Measurements from ENCODE around the gene MICAL2. TPM values are rescaled to one million over a fixed set of nuclear protein-coding genes. Genes with fewer than 3 reads are reported as not detected.
A peak's percentile ranks its signal among the peaks of the same experiment; 100 is the strongest.

Gene MICAL2
- total RNA-seq, 1 experiment from 2014 or later: 37.4 TPM

- TF ChIP-seq RAD21 (IDR thresholded peaks at IDR 0.05; ENCODE audit: low read depth) (no peak), POLR2A (IDR thresholded peaks at IDR 0.05; ENCODE audit: borderline replicate concordance, extremely low read depth, insufficient read depth, insufficient read length) (no peak), JUND (IDR thresholded peaks at IDR 0.05) (peak; percentile 46; the same call in 1 of the 2 replicates), POLR2AphosphoS5 (IDR thresholded peaks at IDR 0.05; ENCODE audit: low read depth, low read length) (no peak), CEBPB (IDR thresholded peaks at IDR 0.05; ENCODE audit: low read depth) (peak; percentile 80), TCF7L2 (IDR thresholded peaks at IDR 0.05; ENCODE audit: borderline replicate concordance, extremely low read depth, insufficient read depth, insufficient read length) (no peak), ZFX (IDR thresholded peaks at IDR 0.05) (no peak), CBX3 (IDR thresholded peaks at IDR 0.05; ENCODE audit: low read depth) (no peak), SIN3A (IDR thresholded peaks at IDR 0.05; ENCODE audit: low read depth) (no peak), ELF1 (IDR thresholded peaks at IDR 0.05; ENCODE audit: borderline replicate concordance, low read depth) (no peak), EZH2 (IDR thresholded peaks at IDR 0.05) (no peak)
These were observed 122.6 kb downstream of the MICAL2 start (continued) for GRCh38 chr11:12232817-12233601.

DNA sequence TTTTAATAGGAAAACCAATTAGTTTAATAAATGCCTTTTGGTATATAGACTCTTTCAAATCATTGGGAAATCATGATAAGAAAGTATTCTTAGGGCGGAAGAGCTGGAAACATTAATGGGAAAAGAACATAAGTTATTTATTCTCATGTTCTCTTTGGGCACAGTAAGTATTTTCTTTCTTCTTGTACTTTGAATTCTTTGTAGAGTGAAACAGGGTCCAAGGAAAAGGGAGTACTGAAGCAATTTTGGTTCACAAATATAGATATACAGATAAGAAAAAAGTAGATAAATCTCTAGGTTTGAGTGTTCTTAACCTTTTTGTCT lies 123.2 kb downstream of the MICAL2 start:
- ATAC-seq (no peak), DNase-seq (ENCODE audit: low read depth, low spot score) (no peak)
- Histone ChIP-seq H3K4me1 (ENCODE audit: control insufficient read depth in 1 of 2, insufficient read depth in 2 of 2, low read length in 2 of 2) (peaks cover 4 to 17% of the 10 kb centered on the region in 2 experiments; a peak in 3 of 4 replicates), H3K9me3 (ENCODE audit: control insufficient read depth in 1 of 2, insufficient read depth in 1 of 2, low read depth in 1 of 2, low read length in 2 of 2) (no peaks in the 10 kb centered on the region), H3K4me2 (ENCODE audit: low read length) (no peak overlapping the region), H3K27ac (ENCODE audit: low read depth, low read length) (no peak overlapping the region), H2AFZ (ENCODE audit: low read depth, low read length, poor library complexity, severe bottlenecking) (no peak overlapping the region), H4K20me1 (ENCODE audit: insufficient read depth) (no peaks in the 10 kb centered on the region), H3K9ac (ENCODE audit: low read length) (no peak overlapping the region), H3K36me3 (ENCODE audit: control insufficient read depth in 1 of 2, insufficient read depth in 2 of 2, low read length in 2 of 2) (0 out of 4 replicates have a peak, but pooled peaks cover 0 to 5% of the 10 kb centered on the region in 2 experiments), H3K4me3 (replicated peaks in 1 of 2; ENCODE audit: low read depth in 1 of 2, low read length in 2 of 2) (no peak overlapping the region), H3K27me3 (ENCODE audit: insufficient read depth, low read length) (no peaks in the 10 kb centered on the region), H3K79me2 (ENCODE audit: insufficient read depth, low read length) (no peaks in the 10 kb centered on the region), H3K9me2 (ENCODE audit: insufficient read depth) (no peaks in the 10 kb centered on the region)
- ChIA-PET POLR2A (interaction anchor here (1.1 kb wide), 1 partner anchor 147 kb away, joined by 3 read pairs; no protein-coding TSS in a partner anchor), RAD21 (ENCODE audit: low non-redundant PET in 1 of 2, low total read pairs in 2 of 2, uncharacterized antibody in 2 of 2, unreplicated experiment in 2 of 2) (no interaction called here), CTCF (interaction anchor here (1.1 kb wide), 1 partner anchor 178 kb away, joined by 3 read pairs; no protein-coding TSS in a partner anchor)
- intact Hi-C loops (cut with micrococcal nuclease): loop anchor here (10.0 kb wide), 1 partner anchor 149 kb away; no protein-coding TSS in a partner anchor
- no TSS peak for BruUV-seq (replicated peaks)
- TF ChIP-seq EZH2phosphoT487 (IDR thresholded peaks at IDR 0.05; ENCODE audit: borderline replicate concordance) (no peak), JUND (IDR thresholded peaks at IDR 0.05) (no peak), EGR1 (IDR thresholded peaks at IDR 0.05; ENCODE audit: low read depth) (no peak), CBX3 (IDR thresholded peaks at IDR 0.05; ENCODE audit: low read depth) (no peak), SRF (IDR thresholded peaks at IDR 0.05; ENCODE audit: low read depth) (no peak), TCF7L2 (IDR thresholded peaks at IDR 0.05; ENCODE audit: borderline replicate concordance, extremely low read depth, insufficient read depth, insufficient read length) (no peak), POLR2A (IDR thresholded peaks at IDR 0.05; ENCODE audit: borderline replicate concordance, extremely low read depth, insufficient read depth, insufficient read length) (no peak), ZBTB33 (IDR thresholded peaks at IDR 0.05; ENCODE audit: extremely low read depth, insufficient replicate concordance, low read length) (no peak), RAD21 (IDR thresholded peaks at IDR 0.05; ENCODE audit: low read depth) (no peak), YY1 (IDR thresholded peaks at IDR 0.05; ENCODE audit: extremely low read depth, insufficient replicate concordance, low read depth, low read length) (no peak), FOSL1 (IDR thresholded peaks at IDR 0.05; ENCODE audit: low read depth) (no peak)
- TF ChIP-seq, protein P1, sequence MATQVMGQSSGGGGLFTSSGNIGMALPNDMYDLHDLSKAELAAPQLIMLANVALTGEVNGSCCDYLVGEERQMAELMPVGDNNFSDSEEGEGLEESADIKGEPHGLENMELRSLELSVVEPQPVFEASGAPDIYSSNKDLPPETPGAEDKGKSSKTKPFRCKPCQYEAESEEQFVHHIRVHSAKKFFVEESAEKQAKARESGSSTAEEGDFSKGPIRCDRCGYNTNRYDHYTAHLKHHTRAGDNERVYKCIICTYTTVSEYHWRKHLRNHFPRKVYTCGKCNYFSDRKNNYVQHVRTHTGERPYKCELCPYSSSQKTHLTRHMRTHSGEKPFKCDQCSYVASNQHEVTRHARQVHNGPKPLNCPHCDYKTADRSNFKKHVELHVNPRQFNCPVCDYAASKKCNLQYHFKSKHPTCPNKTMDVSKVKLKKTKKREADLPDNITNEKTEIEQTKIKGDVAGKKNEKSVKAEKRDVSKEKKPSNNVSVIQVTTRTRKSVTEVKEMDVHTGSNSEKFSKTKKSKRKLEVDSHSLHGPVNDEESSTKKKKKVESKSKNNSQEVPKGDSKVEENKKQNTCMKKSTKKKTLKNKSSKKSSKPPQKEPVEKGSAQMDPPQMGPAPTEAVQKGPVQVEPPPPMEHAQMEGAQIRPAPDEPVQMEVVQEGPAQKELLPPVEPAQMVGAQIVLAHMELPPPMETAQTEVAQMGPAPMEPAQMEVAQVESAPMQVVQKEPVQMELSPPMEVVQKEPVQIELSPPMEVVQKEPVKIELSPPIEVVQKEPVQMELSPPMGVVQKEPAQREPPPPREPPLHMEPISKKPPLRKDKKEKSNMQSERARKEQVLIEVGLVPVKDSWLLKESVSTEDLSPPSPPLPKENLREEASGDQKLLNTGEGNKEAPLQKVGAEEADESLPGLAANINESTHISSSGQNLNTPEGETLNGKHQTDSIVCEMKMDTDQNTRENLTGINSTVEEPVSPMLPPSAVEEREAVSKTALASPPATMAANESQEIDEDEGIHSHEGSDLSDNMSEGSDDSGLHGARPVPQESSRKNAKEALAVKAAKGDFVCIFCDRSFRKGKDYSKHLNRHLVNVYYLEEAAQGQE (IDR thresholded peaks at IDR 0.05; ENCODE audit: low read depth): no peak
- TF ChIP-seq, protein P2, sequence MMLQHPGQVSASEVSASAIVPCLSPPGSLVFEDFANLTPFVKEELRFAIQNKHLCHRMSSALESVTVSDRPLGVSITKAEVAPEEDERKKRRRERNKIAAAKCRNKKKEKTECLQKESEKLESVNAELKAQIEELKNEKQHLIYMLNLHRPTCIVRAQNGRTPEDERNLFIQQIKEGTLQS (IDR thresholded peaks at IDR 0.05): no peak

All from HCT116 (cell line).